ENCODE data around the gene EGF.

Gene EGF

GRCh38 chr4:109953556-109953955 lies 40.9 kb downstream of the EGF start:
- Histone ChIP-seq H3K27me3 (ENCODE audit: insufficient read depth, poor library complexity, severe bottlenecking) (no peaks in the 10 kb centered on the region), H3K9me3 (ENCODE audit: severe bottlenecking) (no peaks in the 10 kb centered on the region), H3K36me3 (ENCODE audit: low read depth) (no peaks in the 10 kb centered on the region), H3K4me1 (ENCODE audit: insufficient read depth, poor library complexity, severe bottlenecking) (no peaks in the 10 kb centered on the region), H3K27ac (ENCODE audit: poor library complexity, severe bottlenecking) (no peak overlapping the region), H3K4me3 (ENCODE audit: severe bottlenecking) (no peak overlapping the region)
- ATAC-seq (ENCODE audit: low read depth) (no peak), DNase-seq (ENCODE audit: low spot score) (no peak)
- no peak for TF ChIP-seq CTCF (IDR thresholded peaks at IDR 0.05; ENCODE audit: poor library complexity, severe bottlenecking)

DNA sequence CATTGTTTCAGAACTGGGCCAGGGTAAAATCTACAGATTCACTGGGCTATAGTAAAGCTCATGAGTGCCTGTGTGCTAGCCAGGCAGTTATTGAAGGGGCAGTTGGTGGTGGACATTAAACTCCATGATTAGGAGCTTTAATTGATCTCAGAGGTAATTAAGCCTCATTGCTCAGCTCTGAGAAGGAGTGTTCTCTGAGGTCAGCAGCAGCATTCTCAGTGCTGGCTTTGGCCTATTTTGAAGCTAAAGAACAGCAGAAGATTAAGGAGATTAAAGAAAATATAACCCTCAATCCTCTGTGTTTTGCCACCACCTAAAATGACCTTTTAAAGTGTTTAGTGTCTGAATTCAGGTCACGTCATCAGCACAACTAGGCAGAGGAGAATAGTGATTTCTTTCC lies 42.5 kb downstream of the EGF start:
- DNase-seq (ENCODE audit: low spot score) (no peak), ATAC-seq (ENCODE audit: low read depth) (no peak)
- no peak overlapping the region for H3K4me3 ChIP-seq (ENCODE audit: severe bottlenecking)
- H3K4me1 ChIP-seq (ENCODE audit: insufficient read depth, poor library complexity, severe bottlenecking) = no peaks in the 10 kb centered on the region
- TF ChIP-seq CTCF (IDR thresholded peaks at IDR 0.05; ENCODE audit: poor library complexity, severe bottlenecking) = no peak
- no peak overlapping the region for H3K27ac ChIP-seq (ENCODE audit: poor library complexity, severe bottlenecking)
- H3K27me3 ChIP-seq (ENCODE audit: insufficient read depth, poor library complexity, severe bottlenecking) = no peaks in the 10 kb centered on the region
- no peaks in the 10 kb centered on the region for H3K36me3 ChIP-seq (ENCODE audit: low read depth)
- H3K9me3 ChIP-seq (ENCODE audit: severe bottlenecking) = no peaks in the 10 kb centered on the region

DNA sequence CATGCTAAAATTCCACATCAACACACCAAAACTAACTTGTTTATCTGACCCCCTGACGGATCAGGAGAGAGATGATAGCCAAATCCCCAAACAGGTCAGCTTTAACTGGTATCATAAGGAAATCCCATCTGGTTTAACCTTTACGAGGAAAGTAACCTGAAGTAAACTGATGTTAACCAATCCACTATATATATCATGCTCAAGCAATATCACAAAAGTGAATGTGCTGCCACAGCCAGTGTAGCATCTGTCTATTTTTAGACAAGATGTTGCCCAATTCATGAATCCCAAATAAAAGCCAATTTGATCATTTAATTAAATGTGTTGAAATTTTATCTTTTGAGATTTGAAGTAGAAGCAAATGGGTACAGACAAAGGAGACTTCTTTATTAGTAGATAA lies 44.5 kb downstream of the EGF start:
- no peaks in the 10 kb centered on the region for H3K27me3 ChIP-seq (ENCODE audit: insufficient read depth, poor library complexity, severe bottlenecking)
- no peaks in the 10 kb centered on the region for H3K4me1 ChIP-seq (ENCODE audit: insufficient read depth, poor library complexity, severe bottlenecking)
- no peak overlapping the region for H3K27ac ChIP-seq (ENCODE audit: poor library complexity, severe bottlenecking)
- no peak overlapping the region for H3K4me3 ChIP-seq (ENCODE audit: severe bottlenecking)
- no peak for ATAC-seq (ENCODE audit: low read depth)
- no peaks in the 10 kb centered on the region for H3K9me3 ChIP-seq (ENCODE audit: severe bottlenecking)
- H3K36me3 ChIP-seq (ENCODE audit: low read depth) = no peaks in the 10 kb centered on the region
- TF ChIP-seq CTCF (IDR thresholded peaks at IDR 0.05; ENCODE audit: poor library complexity, severe bottlenecking) = no peak
- DNase-seq (ENCODE audit: low spot score) = no peak

DNA sequence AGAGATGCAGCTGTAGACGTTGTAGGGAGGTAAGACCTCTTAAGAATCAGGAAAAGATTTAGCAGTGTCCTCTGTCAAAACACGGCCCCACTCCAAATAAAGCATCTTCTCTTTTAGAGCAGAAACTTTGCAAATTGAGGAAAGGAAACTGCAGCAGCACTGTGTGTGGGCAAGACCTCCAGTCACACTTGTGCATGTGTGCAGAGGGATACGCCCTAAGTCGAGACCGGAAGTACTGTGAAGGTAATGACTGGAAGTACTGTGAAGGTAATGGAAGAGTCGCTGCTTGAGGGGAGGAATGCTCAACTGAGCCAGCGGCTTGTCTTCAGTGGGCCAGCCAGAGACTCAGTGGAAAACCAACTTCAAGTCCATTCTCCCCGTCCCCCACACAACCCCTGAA lies 46.5 kb downstream of the EGF start:
- Histone ChIP-seq H3K9me3 (ENCODE audit: severe bottlenecking) (no peaks in the 10 kb centered on the region), H3K27me3 (ENCODE audit: insufficient read depth, poor library complexity, severe bottlenecking) (no peaks in the 10 kb centered on the region), H3K27ac (ENCODE audit: poor library complexity, severe bottlenecking) (no peak overlapping the region), H3K4me3 (ENCODE audit: severe bottlenecking) (no peak overlapping the region), H3K4me1 (ENCODE audit: insufficient read depth, poor library complexity, severe bottlenecking) (no peaks in the 10 kb centered on the region), H3K36me3 (ENCODE audit: low read depth) (no peaks in the 10 kb centered on the region)
- TF ChIP-seq CTCF (IDR thresholded peaks at IDR 0.05; ENCODE audit: poor library complexity, severe bottlenecking) = no peak
- no peak for ATAC-seq (ENCODE audit: low read depth)
- no peak for DNase-seq (ENCODE audit: low spot score)

DNA sequence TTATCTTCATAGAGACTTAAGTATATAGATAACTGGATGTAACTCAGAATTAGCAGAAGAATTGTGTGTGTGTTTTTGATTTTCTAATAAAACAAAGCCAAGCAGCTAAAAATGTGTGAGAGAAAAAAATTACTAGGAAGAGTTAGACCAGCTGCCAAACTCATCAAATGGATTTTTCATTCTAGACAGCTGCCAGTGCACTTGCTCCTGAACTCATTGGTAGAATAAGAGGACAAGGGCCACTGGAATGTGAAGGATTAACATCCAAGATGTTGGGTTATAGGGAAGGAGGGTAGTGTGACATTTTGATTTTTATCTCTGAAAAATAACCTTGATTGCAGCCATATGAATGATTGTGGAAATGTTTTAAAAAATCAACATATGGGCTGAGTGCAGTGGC lies 49.7 kb downstream of the EGF start:
- Histone ChIP-seq H3K36me3 (ENCODE audit: low read depth) (no peaks in the 10 kb centered on the region), H3K4me1 (ENCODE audit: insufficient read depth, poor library complexity, severe bottlenecking) (peaks cover 12% of the 10 kb centered on the region), H3K27ac (ENCODE audit: poor library complexity, severe bottlenecking) (no peak overlapping the region), H3K9me3 (ENCODE audit: severe bottlenecking) (no peaks in the 10 kb centered on the region), H3K4me3 (ENCODE audit: severe bottlenecking) (no peak overlapping the region), H3K27me3 (ENCODE audit: insufficient read depth, poor library complexity, severe bottlenecking) (no peaks in the 10 kb centered on the region)
- no peak for ATAC-seq (ENCODE audit: low read depth)
- DNase-seq (ENCODE audit: low spot score) = no peak
- TF ChIP-seq CTCF (IDR thresholded peaks at IDR 0.05; ENCODE audit: poor library complexity, severe bottlenecking) = no peak
